Activated CD4-positive, CD25-positive, alpha-beta regulatory T cell treated with anti-CD3 and anti-CD28 coated beads, Interleukin-2, amount 50 U/mL, for 16 hours (primary cell): ENCODE data around the gene NR2C2.
"Not testable (repeated sequence)": the region's sequence is repeated elsewhere in the genome, so short reads cannot be mapped to it uniquely, and the experiment has no call there.

ENCODE experiments used
- DNase-seq: peaks from one replicate; pipeline ENCODE4 v3.0.0-alpha.2; 2020; ENCODE audit warnings: low read depth, low spot score

Gene NR2C2

GRCh38 chr3:14947100-14947885 is at the start of gene NR2C2:
Gene NR2C2 (plus strand): TSS chr3:14947583. CDS start chr3:15003915, 56,332 bp downstream.
- peak; percentile 76 for DNase-seq

- no peak for DNase-seq
Measured at GRCh38 chr3:14898929-14899328, 48.5 kb upstream of the NR2C2 start.

GRCh38 chr3:14899993-14900618 is 47.3 kb upstream of the NR2C2 start:
- no peak for DNase-seq

- DNase-seq: no peak
Measured at GRCh38 chr3:14900881-14901873, 46.2 kb upstream of the NR2C2 start.

GRCh38 chr3:14902719-14903118 is 44.7 kb upstream of the NR2C2 start:
- DNase-seq: no peak

- not testable (repeated sequence) for DNase-seq
Measured at GRCh38 chr3:14903501-14903900, 43.9 kb upstream of the NR2C2 start.

GRCh38 chr3:14905055-14905657 is 42.2 kb upstream of the NR2C2 start:
- no peak for DNase-seq

GRCh38 chr3:14906355-14906971 is 40.9 kb upstream of the NR2C2 start:
- DNase-seq: no peak

GRCh38 chr3:14907043-14907966 is 40.1 kb upstream of the NR2C2 start:
- DNase-seq: no peak

GRCh38 chr3:14909250-14909649 is 38.1 kb upstream of the NR2C2 start:
- DNase-seq: no peak

GRCh38 chr3:14911651-14912050 is 35.7 kb upstream of the NR2C2 start:
- DNase-seq: no peak

GRCh38 chr3:14913071-14913925 is 34.1 kb upstream of the NR2C2 start:
- no peak for DNase-seq

- no peak for DNase-seq
Measured at GRCh38 chr3:14913926-14914778, 33.2 kb upstream of the NR2C2 start.

GRCh38 chr3:14914779-14915117 is 32.6 kb upstream of the NR2C2 start:
- no peak for DNase-seq

GRCh38 chr3:14915636-14916222 is 31.7 kb upstream of the NR2C2 start:
- no peak for DNase-seq

- DNase-seq: no peak
Measured at GRCh38 chr3:14918356-14918860, 29.0 kb upstream of the NR2C2 start.

- DNase-seq: no peak
Measured at GRCh38 chr3:14920536-14920935, 26.8 kb upstream of the NR2C2 start.
